GM21529 (cell line): ENCODE data around the gene TEX29.

ENCODE experiments used
- ATAC-seq: cut with Tn5 transposase; IDR thresholded peaks from one replicate; pipeline ENCODE4 v1.9.1; 2021; ENCODE audit not compliant: unreplicated experiment

Gene TEX29

DNA sequence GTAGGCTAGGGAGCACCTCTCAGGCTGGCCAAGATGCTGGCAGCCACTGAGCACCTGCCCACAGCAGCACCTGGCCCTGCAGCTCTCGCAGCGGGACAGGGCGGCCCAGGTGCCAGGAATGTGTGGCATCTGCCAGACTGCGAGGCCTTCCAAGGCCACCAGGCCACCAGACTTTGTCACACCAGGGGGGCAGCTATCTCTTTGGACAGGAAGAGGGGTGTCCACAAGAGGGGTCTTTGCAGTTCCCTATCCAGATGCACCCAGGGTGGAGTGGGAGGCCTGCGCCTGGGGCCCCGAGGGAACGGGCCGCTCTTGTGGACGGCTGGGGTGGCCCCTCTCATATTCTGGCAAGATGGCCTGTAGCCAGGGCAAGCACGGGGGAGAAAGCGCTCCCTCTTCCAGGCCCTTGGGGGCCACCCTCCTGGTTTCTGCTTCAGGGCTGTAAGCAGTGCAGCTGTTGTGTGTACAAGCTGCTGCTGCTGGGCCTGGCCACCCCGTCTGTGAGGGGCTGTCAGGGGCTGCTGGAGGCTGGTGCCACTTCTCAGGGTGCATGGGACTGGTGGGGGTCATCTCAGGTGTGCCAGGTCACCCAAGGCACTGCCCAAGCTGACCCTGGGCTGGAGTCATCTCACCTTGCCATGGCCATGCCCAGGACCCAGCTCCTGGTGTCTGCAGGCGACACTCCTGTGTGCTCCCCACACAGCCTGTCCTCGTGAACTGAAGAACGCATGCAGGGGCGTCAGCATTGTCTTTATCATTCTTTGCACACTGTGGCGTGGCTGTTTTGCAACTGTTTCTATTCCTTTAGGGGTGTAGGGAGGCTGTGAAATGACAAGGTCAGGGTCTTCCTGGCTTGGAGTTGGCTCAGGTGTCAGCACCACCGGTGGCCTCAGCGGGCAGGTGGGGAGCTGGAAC is 1.8 kb downstream of the TEX29 start:
- ATAC-seq = no peak

DNA sequence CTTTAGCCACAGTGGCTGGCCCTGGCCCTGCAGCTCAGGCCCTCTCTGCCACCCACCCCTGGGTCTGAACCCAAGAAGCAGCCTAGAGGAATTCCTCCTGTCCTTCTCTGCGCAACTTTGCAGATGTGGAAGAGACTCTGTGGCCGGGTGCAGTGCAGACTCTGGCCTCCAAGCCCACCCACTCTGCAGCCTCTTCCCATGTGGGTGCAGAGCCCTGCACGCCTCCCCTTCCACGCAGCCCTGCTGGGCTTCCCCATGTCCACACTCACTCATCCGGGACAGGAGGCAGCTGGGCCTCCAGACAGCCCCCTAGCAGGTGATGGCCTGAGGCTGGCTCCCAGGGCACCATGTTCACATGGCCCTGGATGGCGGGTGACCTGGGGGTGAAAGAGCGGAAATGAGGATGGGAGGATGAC is 2.5 kb downstream of the TEX29 start:
- ATAC-seq = no peak

DNA sequence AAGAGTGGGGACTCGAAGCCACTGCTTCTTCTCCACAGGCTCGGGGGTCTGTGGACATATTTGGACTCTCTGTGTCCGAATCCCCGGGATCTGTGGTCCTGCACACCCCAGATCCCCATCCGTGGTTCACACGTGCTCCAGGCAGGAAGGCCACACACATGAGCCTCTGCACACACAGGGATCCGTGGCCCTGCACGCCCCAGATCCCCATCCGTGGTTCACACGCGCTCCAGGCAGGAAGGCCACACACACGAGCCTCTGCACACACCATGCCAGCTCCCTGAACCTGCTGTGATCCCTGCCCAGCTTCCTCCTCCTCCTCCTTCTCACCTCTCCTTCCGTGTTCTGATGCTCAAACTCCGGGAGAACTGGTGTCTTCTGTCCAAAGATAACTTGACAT is 3.1 kb downstream of the TEX29 start:
- ATAC-seq = no peak

DNA sequence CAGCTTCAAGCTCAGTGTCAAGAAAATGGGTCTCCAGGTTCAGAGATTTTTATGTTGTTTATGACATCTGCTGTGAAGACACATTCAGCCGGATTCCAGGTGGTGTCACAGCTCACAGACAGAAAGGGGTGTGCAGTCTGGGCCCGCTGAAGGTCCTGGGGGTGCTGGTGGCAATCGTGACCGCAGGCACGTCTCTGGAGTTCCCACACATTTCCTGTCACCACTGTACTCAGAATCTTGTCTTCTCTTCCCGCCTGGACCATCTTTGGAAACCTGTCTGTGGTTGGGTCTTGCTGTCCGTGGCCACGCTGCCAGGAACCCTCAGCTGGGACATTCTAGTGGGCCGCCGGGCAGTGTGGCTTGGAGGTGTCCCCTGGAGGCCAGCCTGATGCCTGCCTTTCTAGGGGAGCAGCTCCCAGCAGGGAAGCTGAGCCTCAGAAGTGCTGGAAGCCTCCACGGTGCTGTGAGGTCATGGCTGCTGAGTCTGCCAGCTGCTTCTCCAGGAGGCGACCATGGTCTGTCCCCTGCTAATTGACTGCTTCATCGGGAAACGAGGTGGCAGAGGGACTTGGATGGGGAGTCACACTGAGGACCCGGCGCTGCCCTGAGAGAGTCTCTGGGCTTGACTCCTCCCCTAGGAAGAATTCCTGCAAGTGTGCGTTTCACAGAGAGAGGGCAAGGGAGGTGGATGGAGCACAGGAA is 3.7 kb downstream of the TEX29 start:
- no peak for ATAC-seq

DNA sequence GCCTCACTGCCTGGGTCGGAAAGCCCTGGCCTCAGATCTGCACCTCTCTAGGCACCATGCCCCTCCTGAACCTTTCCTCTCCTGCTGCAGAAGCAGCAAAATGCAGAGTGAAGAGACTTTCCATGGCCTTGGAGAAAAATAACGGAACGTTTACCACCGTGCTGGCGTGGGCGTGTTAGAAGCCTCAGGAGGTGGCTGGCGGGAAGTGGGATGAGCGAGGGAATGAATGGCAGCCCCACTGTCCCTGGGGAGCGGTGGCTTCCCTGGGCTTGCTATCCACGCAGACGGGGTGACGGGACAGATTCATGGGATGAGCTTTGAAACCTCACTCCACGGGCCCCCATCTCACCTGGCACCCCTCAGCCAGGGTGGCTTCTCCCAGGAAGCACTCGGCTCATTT is 4.3 kb downstream of the TEX29 start:
- no peak for ATAC-seq

DNA sequence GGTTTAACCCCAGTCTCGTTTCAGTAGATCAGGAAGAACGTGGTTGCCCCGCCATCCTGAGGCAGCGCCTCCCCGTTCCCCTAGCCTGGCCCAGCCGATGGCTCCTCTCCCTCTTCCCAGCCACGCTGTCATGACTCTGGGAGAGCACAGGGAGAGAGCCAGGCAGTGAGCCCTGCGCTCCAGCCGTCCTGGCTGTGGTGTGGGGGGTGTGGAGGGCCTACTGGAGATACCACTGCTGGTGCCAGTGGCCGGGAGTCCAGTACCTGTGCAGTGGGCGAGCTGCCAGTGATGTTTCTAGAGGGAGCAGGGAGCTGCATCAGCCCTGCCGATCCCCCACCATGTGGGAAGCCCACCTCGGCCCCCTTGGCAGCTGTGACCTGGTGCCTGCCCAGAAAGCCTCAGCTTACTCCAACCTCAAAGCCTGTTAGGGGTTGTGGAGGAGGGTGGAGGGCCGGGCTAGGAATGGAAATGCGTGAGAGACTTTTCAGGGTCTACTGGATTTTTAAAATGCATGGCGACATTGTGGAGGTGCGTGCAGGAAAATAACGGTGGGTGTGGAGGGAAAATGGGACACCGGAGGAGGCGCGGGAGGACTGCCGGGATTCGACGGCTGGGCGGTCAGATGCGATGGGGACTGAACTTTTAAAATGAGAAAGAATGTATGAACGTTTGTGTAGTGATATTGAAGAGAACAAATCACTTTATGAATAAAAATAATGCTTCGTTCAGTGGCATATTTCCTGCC is 4.9 kb downstream of the TEX29 start:
- no peak for ATAC-seq

DNA sequence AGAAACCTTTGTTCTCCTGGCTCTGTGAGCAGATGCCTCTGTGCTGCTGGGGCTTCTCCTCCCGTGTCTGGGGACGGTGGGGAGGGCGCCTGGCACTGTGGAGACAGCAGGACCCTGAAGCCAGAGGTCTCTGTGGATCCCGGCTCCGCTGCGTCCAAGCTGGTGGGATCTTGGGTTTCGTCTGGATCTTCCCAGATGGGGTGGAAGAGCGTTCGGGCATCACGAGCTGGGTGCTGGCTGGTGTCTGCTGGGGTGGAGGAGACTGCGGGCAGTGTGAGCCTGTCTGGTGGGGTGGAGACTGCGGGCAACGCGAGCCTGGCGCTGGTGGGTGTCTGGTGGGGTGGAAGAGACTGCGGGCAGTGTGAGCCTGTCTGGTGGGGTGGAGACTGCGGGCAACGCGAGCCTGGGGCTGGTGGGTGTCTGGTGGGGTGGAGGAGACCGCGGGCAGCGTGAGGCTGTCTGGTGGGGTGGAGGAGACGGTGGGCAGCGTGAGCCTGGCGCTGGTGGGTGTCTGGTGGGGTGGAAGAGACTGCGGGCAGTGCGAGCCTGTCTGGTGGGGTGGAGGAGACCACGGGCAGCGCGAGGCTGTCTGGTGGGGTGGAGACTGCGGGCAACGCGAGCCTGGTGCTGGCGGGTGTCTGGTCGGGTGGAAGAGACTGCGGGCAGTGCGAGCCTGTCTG is 5.6 kb downstream of the TEX29 start:
- ATAC-seq = no peak

DNA sequence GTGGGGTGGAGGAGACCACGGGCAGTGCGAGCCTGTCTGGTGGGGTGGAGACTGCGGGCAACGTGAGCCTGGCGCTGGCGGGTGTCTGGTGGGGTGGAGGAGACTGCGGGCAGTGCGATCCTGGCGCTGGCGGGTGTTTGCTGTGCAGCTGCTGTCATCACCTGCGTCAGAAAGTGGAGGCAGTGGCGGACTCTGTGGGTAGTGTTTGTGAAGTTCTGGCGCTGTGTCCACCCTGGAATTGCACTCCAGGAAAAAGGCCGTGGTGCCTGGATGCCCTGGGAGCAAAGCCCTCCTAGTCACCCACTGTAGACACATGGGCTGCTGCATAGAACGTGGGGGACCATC is 6.2 kb downstream of the TEX29 start:
- no peak for ATAC-seq

DNA sequence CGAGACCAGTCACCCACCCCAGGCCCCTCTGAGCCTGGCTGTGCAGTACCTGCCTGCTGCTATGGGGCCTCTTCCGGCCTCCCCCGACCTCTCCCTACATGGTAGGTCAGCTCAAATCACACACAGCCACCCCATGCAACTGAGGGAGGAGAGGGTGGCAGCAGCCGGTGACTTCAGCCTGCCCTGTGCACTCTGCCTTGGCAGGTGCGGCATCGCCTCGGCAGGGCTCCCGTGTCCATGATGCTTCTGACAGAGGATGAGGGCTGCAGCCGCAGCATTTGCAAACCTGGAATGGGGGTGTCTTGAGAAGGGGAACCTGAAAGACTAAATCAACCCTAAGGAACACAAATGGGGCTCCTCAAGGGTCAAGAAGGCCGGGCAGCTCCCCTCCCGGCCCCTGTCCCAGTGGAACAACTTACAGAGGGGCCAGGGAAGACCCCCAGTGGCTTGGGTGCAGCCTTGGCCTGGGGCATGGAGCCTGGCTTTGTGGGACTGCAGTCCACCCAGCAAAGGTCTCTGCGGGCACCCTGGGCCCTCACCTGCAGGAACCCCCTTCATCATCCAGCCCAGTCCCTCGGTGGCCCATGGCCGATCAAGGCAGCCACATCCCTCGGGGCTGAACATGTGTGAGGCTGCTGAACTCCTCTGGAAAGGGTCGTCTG is 6.7 kb downstream of the TEX29 start:
- no peak for ATAC-seq

DNA sequence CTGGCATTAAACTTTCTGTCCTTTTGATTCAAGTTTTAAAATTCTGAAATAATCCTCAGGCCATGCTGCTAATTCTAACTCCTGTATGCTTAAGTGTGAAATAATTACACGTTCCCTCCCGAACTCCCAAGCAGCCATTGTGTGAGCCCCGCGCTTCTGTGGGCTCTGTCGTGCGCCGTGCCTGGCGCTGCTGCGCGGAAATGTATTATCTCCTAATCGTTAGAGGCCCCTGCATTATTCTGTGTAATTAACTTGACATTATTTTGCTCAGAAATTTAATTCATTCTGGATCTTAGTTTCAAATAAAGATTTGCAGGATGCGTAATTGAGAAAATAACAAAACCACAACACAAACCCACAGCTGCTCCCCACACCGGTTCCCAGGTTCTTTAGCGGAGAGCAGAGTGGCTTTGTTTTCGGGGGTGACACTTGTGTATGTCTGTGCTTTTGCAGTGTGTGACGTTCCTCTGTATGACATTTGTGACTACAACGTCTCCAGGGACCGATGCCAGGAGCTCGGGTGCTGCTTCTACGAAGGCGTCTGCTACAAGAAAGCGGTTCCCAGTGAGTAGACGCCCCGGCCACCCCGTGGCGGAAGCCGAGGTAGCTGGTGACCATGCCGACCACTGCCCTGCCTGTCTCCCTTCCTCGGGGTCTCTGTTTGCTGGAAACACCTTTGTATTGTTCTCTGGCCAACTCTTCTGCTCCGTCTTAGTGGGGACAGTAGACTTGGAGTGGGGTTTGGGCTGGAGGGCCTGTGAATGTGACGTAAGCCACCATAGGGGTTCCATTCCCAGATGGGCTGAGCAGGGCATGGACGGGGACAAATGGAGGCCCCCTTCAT is 7.5 kb downstream of the TEX29 start:
- ATAC-seq = no peak

DNA sequence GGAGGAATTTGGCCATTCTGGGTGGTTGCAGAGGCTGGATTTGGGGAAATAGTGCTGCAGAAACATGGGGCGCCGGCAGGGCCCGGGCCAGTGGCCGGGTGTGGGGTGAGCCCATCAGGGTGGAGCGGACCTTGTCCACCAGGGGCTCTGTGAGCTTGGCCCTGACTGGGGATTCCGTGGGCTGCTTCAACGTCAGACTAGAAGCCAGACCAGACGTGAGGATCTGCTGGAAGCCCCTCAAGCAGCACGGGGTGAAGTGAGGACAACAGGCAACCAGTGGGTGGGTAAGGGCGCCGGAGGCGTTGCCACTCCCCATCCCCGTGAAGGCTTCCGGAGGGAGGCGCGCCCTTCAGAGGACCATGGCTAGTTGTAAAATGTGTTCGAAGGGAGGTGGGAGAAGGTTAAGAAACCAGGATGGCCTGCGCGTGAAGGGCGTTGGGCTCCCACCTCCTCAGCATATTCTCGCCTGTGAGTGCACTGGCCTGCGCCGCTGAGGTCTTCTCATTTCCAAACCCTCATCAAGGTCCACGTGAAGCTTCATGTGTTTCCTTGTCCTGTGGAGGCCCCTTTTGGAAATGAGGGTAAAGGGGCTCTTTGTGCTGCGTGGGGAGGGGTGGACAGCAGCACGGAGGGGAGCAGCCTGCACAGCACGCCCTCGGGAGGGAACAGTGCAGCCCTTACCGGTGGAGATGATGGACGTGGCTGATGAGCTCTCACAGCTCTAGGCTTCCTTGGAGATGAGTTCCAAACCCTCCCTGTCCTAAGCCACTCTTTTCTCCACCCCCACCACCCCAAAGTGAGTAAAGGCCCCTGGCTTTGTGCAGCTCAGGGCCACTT is 8.3 kb downstream of the TEX29 start:
- ATAC-seq = no peak

DNA sequence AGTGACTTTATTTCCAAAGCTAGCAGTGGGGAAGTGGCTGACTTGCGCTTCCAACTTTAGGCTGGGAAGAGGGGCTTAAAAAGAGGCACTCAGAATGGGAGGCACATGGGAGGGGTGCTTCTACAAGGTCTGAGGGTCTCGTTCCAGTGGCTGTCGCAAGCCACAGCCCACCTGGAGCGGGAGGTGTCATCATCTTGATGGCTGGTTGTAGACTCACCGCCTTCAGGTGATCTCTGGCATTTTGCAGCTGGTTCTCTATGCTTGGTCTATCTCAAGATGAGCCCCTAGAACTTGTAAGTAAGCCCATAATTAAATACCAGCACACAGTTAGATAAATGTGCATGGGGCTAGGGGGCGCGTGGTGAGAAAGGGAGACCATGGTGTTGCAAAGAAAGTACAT is 9.2 kb downstream of the TEX29 start:
- no peak for ATAC-seq

DNA sequence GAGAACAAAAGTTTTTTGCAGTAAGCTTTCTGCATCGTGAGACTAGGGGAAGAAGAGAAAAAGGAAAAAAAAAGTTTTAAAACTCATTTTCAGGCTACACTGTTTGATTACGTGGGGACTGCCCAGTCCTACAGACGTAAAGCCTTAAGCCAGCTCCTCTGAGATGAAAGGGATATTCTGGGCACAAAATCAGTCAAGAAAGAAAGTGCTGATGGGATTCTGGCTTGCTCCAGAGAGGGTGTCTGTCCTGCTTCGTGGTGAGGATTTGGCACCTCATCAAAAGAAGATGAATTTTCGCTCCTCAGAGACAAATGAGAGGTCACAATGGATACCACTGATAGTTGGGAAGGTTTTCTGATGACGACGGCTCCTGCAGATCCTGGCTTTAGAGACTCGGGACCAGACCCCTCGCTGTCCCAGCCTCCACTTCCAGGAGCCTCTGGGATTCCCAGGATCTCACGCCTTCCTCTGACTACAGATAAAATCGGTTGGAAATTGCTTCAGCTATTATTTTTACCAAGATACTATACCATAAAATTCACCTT is 9.7 kb downstream of the TEX29 start:
- ATAC-seq = no peak

DNA sequence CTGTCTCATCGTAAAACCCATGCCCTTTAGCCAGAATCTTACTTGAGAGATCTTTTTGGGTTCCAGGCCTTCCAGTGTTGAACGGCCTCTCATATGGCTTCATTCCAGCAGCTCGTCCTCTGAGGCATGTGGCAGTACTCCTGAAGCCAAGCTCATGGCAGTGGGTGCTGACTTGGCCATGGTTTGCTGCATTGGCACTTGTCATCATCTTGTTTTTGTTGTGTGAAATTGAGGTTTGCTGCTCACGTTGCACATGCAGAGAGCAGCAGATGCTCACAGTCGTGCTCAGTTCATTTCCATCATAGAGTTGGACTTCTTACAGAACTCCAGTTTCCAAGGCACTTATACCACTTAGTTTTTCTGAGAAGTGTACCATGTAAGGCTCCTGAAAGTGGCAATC is 14.9 kb downstream of the TEX29 start:
- no peak for ATAC-seq

DNA sequence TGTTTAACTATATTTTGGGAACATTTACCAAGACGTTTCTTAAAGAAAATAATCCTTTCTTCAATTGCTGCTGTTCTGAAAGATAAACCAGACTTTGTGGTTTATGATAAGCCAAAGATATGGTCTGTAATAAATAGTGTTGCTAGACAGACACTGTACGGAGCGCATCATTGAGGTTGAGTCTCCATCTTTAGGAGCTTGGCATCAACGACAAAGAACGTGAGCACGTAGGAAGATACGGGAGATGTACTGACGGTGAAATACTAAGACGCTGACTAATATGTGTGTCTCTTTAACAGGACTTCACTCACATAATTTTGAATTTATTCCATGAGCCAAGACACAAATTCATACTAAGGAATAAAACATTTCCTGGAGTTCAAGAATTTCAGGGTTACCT is 16.2 kb downstream of the TEX29 start:
- ATAC-seq = no peak

DNA sequence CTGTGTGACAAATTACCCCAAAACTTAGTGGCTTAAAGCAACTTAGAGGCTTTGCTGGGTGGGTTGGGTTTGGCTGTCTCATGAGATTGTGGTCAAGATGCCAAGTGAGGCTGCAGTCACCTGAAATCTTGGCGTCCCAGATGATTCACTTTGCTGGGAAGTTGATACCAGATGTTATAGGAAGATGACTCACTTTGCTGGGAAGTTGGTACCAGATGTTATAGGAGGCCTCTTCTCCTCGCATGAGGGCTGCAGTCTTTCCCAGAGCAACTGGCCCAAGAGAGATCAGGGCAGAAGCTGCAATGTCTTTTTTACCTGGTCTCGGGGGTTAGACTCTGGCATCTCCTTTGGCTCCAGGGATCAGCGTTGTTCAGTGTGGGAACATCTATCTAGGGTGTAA is 16.8 kb downstream of the TEX29 start:
- no peak for ATAC-seq

DNA sequence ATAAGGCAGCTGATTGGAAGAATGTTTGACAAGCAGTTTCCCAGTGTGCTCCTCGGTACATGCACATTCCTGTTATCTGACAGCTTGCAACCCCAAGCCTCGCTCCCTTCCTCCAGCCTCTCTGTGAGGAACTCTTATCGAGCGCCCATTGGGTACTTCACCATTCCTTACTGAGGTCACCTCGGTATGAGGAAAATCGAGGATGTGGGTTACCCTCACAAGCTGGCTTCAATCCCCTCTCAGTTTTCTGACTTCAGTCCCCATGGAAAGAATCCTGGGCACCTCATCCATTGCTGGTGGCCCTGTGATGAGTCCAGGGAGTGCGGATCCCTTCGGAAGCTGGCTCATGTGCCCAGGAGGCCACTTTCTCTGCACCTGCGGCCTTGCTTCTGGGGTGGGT is 17.3 kb downstream of the TEX29 start:
- no peak for ATAC-seq

DNA sequence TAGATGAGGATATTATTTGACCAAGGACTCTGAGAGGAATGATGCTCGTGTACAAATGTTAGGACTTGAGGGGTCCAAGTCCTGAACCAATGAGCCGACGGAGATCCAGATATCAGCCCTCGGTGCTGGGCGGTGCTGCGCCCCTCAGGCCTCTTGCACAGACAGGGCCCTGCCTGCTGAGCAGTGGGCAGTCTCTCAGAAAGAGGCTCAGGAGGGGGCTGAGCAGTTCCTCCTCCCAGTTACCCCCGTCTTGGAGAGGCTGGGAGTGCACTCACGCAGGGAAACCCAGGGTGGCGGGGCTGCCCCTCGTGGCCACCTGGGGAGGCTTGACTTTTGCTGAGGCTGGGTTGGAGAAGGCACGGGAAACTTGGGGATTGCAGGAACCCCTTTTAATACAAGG is 18.4 kb downstream of the TEX29 start:
- ATAC-seq = no peak
